ENCODE data around the gene SSNA1. TPM values are rescaled to one million over a fixed set of nuclear protein-coding genes. Genes with fewer than 3 reads are reported as not detected.
A peak's percentile ranks its signal among the peaks of the same experiment; 100 is the strongest.

Gene SSNA1
- total and polyA plus RNA-seq, 7 donors = 39.6 to 122 (median 93.2) TPM

GRCh38 chr9:137160054-137160425 is 28.4 kb upstream of the SSNA1 start:
- intact Hi-C loops (cut with DNase I) = no loop called here
- H3K27me3 ChIP-seq = peaks cover 73 to 100% (median 99%) of the 10 kb centered on the region in 3 donors
- DNase-seq = no peak
- no peaks in the 10 kb centered on the region for H3K36me3 ChIP-seq
- TF ChIP-seq POLR2AphosphoS5 (IDR thresholded peaks at IDR 0.05) = no peak
- TF ChIP-seq EP300 (IDR thresholded peaks at IDR 0.05) = no peak
- TF ChIP-seq POLR2A (IDR thresholded peaks at IDR 0.05) = no peak
- no peak for TF ChIP-seq CTCF (IDR thresholded peaks at IDR 0.05)
- H3K27ac ChIP-seq = no peak overlapping the region
- H3K4me1 ChIP-seq = peaks cover 0 to 34% (median 31%) of the 10 kb centered on the region in 4 donors
- no peak overlapping the region for H3K4me3 ChIP-seq
- H3K9me3 ChIP-seq = no peaks in the 10 kb centered on the region
- 60 to 73% methylated on average over 17 of the region's 17 CpGs for WGBS, 2 donors

GRCh38 chr9:137160716-137161557 is 27.5 kb upstream of the SSNA1 start:
- 32 to 39% methylated on average over 56 of the region's 56 CpGs for WGBS, 2 donors
- intact Hi-C loops (cut with DNase I) = no loop called here
- no peaks in the 10 kb centered on the region for H3K36me3 ChIP-seq
- H3K4me3 ChIP-seq = no peak overlapping the region
- TF ChIP-seq CTCF (IDR thresholded peaks at IDR 0.05) (no peak), POLR2A (IDR thresholded peaks at IDR 0.05) (no peak), POLR2AphosphoS5 (IDR thresholded peaks at IDR 0.05) (no peak), EP300 (IDR thresholded peaks at IDR 0.05) (no peak)
- H3K4me1 ChIP-seq = peaks cover 0 to 34% (median 31%) of the 10 kb centered on the region in 4 donors
- H3K9me3 ChIP-seq = no peaks in the 10 kb centered on the region
- peaks cover 79 to 100% (median 100%) of the 10 kb centered on the region in 3 donors for H3K27me3 ChIP-seq
- DNase-seq = no peak
- H3K27ac ChIP-seq = no peak overlapping the region

GRCh38 chr9:137161558-137162486 is 26.7 kb upstream of the SSNA1 start:
- no peaks in the 10 kb centered on the region for H3K36me3 ChIP-seq
- intact Hi-C loops (cut with DNase I) = no loop called here
- no peak overlapping the region for H3K27ac ChIP-seq
- peaks cover 0 to 28% (median 26%) of the 10 kb centered on the region in 4 donors for H3K4me1 ChIP-seq
- peaks cover 85 to 100% (median 100%) of the 10 kb centered on the region in 3 donors for H3K27me3 ChIP-seq
- 6 to 16% methylated on average over 69 to 70 of the region's 71 CpGs for WGBS, 2 donors
- no peak overlapping the region for H3K4me3 ChIP-seq
- TF ChIP-seq POLR2A (IDR thresholded peaks at IDR 0.05) = no peak
- no peak for DNase-seq
- H3K9me3 ChIP-seq = no peaks in the 10 kb centered on the region

- DNase-seq = no peak
- Histone ChIP-seq H3K27ac (no peak overlapping the region), H3K4me1 (peaks cover 0 to 32% (median 30%) of the 10 kb centered on the region in 4 donors), H3K9me3 (no peaks in the 10 kb centered on the region), H3K27me3 (peaks cover 87 to 100% (median 100%) of the 10 kb centered on the region in 3 donors), H3K4me3 (peak overlapping the region in 2 of 4 donors; percentile 23 to 33), H3K36me3 (no peaks in the 10 kb centered on the region)
- TF ChIP-seq POLR2A (IDR thresholded peaks at IDR 0.05) = no peak
- TF ChIP-seq POLR2AphosphoS5 (IDR thresholded peaks at IDR 0.05) = no peak
- TF ChIP-seq EP300 (IDR thresholded peaks at IDR 0.05) = no peak
- TF ChIP-seq CTCF (IDR thresholded peaks at IDR 0.05) = no peak
- WGBS, 2 donors = 7 to 23% methylated on average over 74 of the region's 74 CpGs
- intact Hi-C loops (cut with DNase I) = no loop called here
Measured at GRCh38 chr9:137162505-137163364, 25.7 kb upstream of the SSNA1 start.
